C4-2B (cell line): ENCODE data around the gene SLC39A9.

Experiments
- CTCF ChIP-seq: fragments of 450-650 bp; conservative IDR thresholded peaks from 2 replicates; pipeline ENCODE4 v1.5.1; 2017; ENCODE audit warnings: mild to moderate bottlenecking
- ZFX ChIP-seq: fragments of 450-650 bp; IDR thresholded peaks from 2 replicates; pipeline ENCODE4 v1.6.1; 2017

DNA sequence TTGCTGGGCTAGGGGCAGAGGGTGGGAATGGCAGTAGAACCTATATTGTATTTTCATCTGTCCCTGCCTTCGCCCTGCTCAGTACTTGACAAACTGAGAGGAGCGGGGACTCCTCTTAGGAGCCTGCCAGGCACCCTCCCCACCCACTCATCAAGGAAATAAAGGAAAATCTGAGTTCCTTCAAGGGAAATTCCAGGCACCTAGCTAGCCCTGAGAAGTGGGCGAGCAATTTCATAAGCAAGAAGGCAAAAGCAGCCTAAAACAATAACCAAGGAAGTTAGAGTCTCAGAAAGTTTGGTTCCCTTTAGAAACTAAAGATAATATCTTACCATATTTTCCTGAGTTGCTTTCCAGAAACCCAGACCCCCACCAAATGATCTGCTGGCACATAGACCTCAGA is 75.5 kb downstream of the SLC39A9 start:
- TF ChIP-seq CTCF: no peak
- no peak for TF ChIP-seq ZFX
